Left kidney (tissue), 2 donors: Measurements from ENCODE around the gene ICAM4. TPM values are rescaled to one million over a fixed set of nuclear protein-coding genes. Genes with fewer than 3 reads are reported as not detected.

Experiments
- DNase-seq: peaks from one replicate; pipeline ENCODE4 v3.0.0-alpha.2; 2013
- polyA plus RNA-seq: library from polyadenylated mRNA; unstranded; fragments of 120-200 nt; gene quantifications from one replicate; pipeline ENCODE4 v1.2.1, GENCODE V29; 2013; ENCODE audit not compliant: insufficient read length

ICAM4 gene
- polyA plus RNA-seq, 1 donor = 0.37 TPM

DNA sequence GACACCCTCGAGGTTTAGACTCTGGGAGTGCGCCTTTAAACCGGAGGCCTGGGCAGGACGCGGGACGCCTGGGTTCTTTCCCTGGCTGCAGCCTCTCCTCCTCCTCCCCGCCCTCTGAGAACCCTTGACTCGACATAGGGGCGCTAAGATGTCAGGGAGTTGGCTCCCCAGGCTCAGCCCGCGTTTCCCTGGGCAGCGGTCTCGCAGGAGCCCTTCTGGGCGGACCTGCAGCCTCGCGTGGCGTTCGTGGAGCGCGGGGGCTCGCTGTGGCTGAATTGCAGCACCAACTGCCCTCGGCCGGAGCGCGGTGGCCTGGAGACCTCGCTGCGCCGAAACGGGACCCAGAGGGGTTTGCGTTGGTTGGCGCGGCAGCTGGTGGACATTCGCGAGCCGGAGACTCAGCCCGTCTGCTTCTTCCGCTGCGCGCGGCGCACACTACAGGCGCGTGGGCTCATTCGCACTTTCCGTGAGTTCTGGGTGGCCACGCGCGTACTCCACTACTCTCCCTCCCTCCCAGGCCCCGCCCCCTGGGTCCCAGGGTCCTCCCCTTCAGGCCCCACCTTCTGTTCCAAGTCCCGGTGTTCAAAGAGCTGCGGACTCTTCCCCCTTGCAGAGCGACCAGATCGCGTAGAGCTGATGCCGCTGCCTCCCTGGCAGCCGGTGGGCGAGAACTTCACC lies 4.3 kb downstream of the ICAM4 start:
- DNase-seq = no peak

GRCh38 chr19:10291554-10292205 lies 4.9 kb downstream of the ICAM4 start:
- no peak for DNase-seq

- no peak for DNase-seq
Measured at GRCh38 chr19:10292206-10292788, 5.5 kb downstream of the ICAM4 start.

DNA sequence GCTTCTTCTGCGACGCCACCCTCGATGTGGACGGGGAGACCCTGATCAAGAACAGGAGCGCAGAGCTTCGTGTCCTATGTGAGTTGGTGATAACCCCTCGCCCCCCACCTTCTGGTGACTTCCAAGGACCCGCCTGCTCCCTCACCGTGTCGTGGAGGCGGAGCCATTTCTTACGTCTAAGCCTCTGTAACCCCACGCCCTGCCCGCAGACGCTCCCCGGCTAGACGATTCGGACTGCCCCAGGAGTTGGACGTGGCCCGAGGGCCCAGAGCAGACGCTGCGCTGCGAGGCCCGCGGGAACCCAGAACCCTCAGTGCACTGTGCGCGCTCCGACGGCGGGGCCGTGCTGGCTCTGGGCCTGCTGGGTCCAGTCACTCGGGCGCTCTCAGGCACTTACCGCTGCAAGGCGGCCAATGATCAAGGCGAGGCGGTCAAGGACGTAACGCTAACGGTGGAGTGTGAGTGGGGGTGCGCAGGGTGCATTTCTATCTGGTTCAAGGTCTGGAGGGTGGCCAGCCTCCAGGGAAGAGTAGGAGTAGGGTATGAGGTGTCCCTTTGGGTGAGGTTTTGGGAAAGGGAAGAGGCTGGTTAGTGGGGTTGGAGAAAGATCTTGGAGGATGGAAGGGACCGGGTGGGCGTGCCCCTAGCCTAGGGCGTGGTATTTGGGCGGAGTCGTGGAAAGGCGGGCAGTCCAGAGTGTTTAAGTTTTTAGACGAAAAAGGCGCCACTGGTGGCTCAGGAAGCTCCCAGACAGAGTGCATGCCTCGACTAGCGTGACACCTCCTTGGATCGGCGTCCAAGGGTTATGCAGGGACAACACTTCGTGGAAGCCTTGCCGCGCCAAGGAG lies 6.3 kb downstream of the ICAM4 start:
- DNase-seq = no peak

GRCh38 chr19:10293637-10294367 lies 7.0 kb downstream of the ICAM4 start:
- no peak for DNase-seq

DNA sequence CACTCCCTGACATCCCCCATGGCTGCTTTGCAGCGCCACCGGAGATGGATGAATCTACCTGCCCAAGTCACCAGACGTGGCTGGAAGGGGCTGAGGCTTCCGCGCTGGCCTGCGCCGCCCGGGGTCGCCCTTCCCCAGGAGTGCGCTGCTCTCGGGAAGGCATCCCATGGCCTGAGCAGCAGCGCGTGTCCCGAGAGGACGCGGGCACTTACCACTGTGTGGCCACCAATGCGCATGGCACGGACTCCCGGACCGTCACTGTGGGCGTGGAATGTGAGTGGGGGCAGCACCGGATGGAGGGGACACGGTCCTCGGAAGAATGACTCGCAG lies 7.6 kb downstream of the ICAM4 start:
- no peak for DNase-seq

DNA sequence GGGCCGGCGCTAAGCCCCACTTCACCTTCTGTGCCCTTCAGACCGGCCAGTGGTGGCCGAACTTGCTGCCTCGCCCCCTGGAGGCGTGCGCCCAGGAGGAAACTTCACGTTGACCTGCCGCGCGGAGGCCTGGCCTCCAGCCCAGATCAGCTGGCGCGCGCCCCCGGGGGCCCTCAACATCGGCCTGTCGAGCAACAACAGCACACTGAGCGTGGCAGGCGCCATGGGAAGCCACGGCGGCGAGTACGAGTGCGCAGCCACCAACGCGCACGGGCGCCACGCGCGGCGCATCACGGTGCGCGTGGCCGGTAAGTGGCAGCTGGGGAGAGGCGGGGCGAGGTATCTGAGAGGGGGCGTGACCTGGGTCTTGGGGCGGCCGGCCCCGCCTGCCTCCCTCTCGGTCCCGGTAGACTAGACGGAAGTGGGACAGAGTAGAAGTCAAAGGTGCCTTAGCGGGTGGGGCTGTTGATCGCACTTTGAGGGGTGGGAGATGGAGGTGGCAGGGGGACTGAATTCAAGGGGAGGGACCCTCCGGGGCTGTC lies 8.6 kb downstream of the ICAM4 start:
- DNase-seq = no peak

GRCh38 chr19:10295847-10296591 lies 9.3 kb downstream of the ICAM4 start:
- DNase-seq = no peak

GRCh38 chr19:10299545-10300458 lies 13.0 kb downstream of the ICAM4 start:
- DNase-seq = no peak

DNA sequence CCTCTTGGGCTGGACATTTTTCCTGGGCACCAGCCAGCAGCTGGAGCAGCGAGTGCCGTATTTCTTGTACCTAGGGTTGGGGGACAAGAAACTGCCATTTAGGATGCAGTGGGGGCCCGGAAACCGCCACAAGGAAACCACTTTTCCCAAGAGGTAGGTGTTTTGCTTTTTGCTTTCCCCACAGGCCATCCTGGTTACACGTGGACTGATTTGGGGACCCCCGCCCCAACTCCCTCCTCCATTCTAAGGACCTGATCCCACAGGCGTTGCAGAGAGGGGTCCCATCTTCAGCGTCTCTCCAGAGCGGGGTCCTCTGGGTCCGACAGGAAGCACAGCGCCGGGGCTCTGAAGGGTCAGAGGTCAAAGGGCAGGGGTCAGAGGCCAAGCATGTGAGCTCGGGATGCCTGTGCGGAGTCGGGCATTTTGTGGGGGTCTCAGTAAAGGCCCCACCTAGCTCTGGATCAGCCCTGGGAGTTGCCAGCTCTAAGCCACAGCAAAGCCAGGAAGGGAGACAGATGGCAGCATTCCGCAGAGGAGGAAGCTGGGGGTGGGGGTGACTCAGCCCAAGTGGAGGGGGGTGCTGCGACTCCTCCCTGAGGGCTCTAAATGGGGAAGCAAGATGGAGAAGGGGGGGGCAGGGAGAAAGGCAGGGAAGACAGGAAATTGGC lies 18.5 kb downstream of the ICAM4 start:
- DNase-seq = no peak

- no peak for DNase-seq
Measured at GRCh38 chr19:10306327-10306726, 19.6 kb downstream of the ICAM4 start.

- no peak for DNase-seq
Measured at GRCh38 chr19:10309423-10309822, 22.7 kb downstream of the ICAM4 start, which contains the start of gene ZGLP1. Gene ZGLP1, minus strand, starts transcription at chr19:10309815.

GRCh38 chr19:10315335-10316214 lies 28.8 kb downstream of the ICAM4 start, which contains the start of gene FDX2:
Gene FDX2, minus strand, starts transcription at chr19:10316015. Its CDS starts 19 bp downstream, at chr19:10315996.
- peak; percentile 76 for DNase-seq

- no peak for DNase-seq
Measured at GRCh38 chr19:10316229-10317044, 29.7 kb downstream of the ICAM4 start.

- DNase-seq = no peak
Measured at GRCh38 chr19:10317045-10317856, 30.5 kb downstream of the ICAM4 start.

DNA sequence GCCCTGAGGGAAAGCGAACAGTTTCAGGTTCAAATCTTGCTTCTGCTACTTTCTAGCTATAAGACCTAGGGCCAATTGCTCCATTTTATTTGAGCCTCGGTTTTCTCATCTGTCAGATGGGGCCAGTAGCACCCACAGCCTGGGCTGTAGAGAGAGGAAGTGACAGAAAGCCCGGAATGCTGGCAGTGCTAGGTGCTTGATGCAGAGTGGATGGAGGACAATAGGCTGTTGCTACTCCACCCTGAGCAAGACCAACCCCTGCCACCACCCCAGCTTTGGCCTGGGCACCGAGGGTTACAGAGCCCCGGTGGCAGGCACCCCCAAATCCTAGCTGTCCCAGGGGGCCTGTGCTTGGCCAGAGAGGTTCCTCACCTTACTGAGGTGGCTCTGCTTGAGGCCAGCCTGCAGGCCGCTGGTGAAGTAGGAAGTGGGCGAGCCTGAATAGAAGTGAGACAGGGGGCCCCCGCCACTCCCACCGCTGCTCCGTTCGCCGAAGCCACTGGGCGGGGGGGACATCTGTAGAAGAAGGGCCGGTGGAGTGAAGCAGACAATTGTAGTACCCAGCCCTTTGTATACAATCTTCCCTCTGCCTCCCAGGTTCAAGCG lies 31.2 kb downstream of the ICAM4 start:
- no peak for DNase-seq
